ENCODE data around the gene UVRAG.
A peak's percentile ranks its signal among the peaks of the same experiment; 100 is the strongest.
"Not testable (repeated sequence)": the region's sequence is repeated elsewhere in the genome, so short reads cannot be mapped to it uniquely, and the experiment has no call there.

The UVRAG gene

GRCh38 chr11:75979075-75979474 lies 164.1 kb downstream of the UVRAG start:
- not testable (repeated sequence) for DNase-seq

- DNase-seq = peak; percentile 76
Observed at GRCh38 chr11:75979479-75980027, 164.5 kb downstream of the UVRAG start.

GRCh38 chr11:75980031-75980430 lies 165.0 kb downstream of the UVRAG start:
- DNase-seq = no peak

- DNase-seq = no peak
Observed at GRCh38 chr11:75981546-75981945, 166.5 kb downstream of the UVRAG start.

- peak; percentile 38 for DNase-seq
Observed at GRCh38 chr11:75982309-75982708, 167.3 kb downstream of the UVRAG start.

GRCh38 chr11:75986966-75987365 lies 172.0 kb downstream of the UVRAG start:
- no peak for DNase-seq

GRCh38 chr11:75993126-75993525 lies 178.1 kb downstream of the UVRAG start:
- no peak for DNase-seq

- no peak for DNase-seq
Observed at GRCh38 chr11:75994616-75995015, 179.6 kb downstream of the UVRAG start.

- no peak for DNase-seq
Observed at GRCh38 chr11:75996523-75997442, 181.8 kb downstream of the UVRAG start.

GRCh38 chr11:76004400-76004799 lies 189.4 kb downstream of the UVRAG start:
- no peak for DNase-seq

GRCh38 chr11:76005756-76006155 lies 190.7 kb downstream of the UVRAG start:
- DNase-seq = no peak

GRCh38 chr11:76007166-76007565 lies 192.2 kb downstream of the UVRAG start:
- no peak for DNase-seq

GRCh38 chr11:76008474-76008873 lies 193.5 kb downstream of the UVRAG start:
- DNase-seq = no peak

- no peak for DNase-seq
Observed at GRCh38 chr11:76010051-76010450, 195.0 kb downstream of the UVRAG start.

GRCh38 chr11:76013526-76013925 lies 198.5 kb downstream of the UVRAG start:
- no peak for DNase-seq

- no peak for DNase-seq
Observed at GRCh38 chr11:76023236-76024068, 208.4 kb downstream of the UVRAG start.

- no peak for DNase-seq
Observed at GRCh38 chr11:76025068-76025467, 210.1 kb downstream of the UVRAG start.

GRCh38 chr11:76025817-76026216 lies 210.8 kb downstream of the UVRAG start:
- DNase-seq = no peak

- no peak for DNase-seq
Observed at GRCh38 chr11:76026281-76026680, 211.3 kb downstream of the UVRAG start.

GRCh38 chr11:76026862-76027261 lies 211.9 kb downstream of the UVRAG start:
- DNase-seq = no peak

GRCh38 chr11:76030286-76030685 lies 215.3 kb downstream of the UVRAG start:
- DNase-seq = no peak

GRCh38 chr11:76030968-76031590 lies 216.1 kb downstream of the UVRAG start:
- no peak for DNase-seq

- DNase-seq = no peak
Observed at GRCh38 chr11:76033699-76034098, 218.7 kb downstream of the UVRAG start.
